Heart right ventricle (tissue), 16 donors: Measurements from ENCODE around the gene CAPN10. TPM values are rescaled to one million over a fixed set of nuclear protein-coding genes. Genes with fewer than 3 reads are reported as not detected.

Experiments
- ATAC-seq, 8 donors: fragments of 200-7000 bp; cut with Tn5 transposase; one replicate each; pipeline ENCODE4 v1.9.1; 2020; ENCODE audit warnings: mild to moderate bottlenecking in 8 of 8, moderate library complexity in 8 of 8, moderate number of reproducible peaks in 1 of 8
- DNase-seq, 2 donors: peaks; one replicate each; pipeline ENCODE4 v3.0.0-alpha.2; 2020
- H3K27ac ChIP-seq, 10 donors: fragments of 200-600 bp; sonication (generic) in 2 of 10; one replicate each; pipeline versions ENCODE4 v1.5.0 to v1.8.0; 2020 to 2022; ENCODE audit warnings: mild to moderate bottlenecking in 3 of 10
- H3K27me3 ChIP-seq, 7 donors: fragments of 200-600 bp; one replicate each; pipeline ENCODE4 v1.8.0; 2021 to 2022; ENCODE audit warnings: mild to moderate bottlenecking in 2 of 7
- H3K36me3 ChIP-seq, 9 donors: fragments of 200-600 bp; sonication (generic) in 1 of 9; one replicate each; pipeline versions ENCODE4 v1.5.0 to v1.8.0; 2020 to 2022; ENCODE audit warnings: mild to moderate bottlenecking in 2 of 9
- H3K4me1 ChIP-seq, 9 donors: fragments of 200-600 bp; sonication (generic) in 1 of 9; one replicate each; pipeline versions ENCODE4 v1.5.0 to v1.8.0; 2020 to 2022; ENCODE audit warnings: mild to moderate bottlenecking in 4 of 9
- H3K4me3 ChIP-seq, 10 donors: fragments of 200-600 bp; sonication (generic) in 2 of 10; one replicate each; pipeline versions ENCODE4 v1.5.0 to v1.8.0; 2020 to 2022; ENCODE audit warnings: mild to moderate bottlenecking in 7 of 10, moderate library complexity in 2 of 10
- H3K9me3 ChIP-seq, 11 donors: fragments of 200-600 bp in 10 of 11; sonication (generic) in 2 of 11; one replicate each; pipeline versions ENCODE4 v1.5.0 to v1.8.0; 2013 to 2022; ENCODE audit warnings: mild to moderate bottlenecking in 2 of 11, control low read depth in 1 of 11, moderate library complexity in 1 of 11
- WGBS, 2 donors: extraction: QIAGEN DNeasy Blood & Tissue Kit; methylation state at CpG; one replicate each; pipeline ENCODE4 v1.1.7; 2013; ENCODE audit warnings: inconsistent platforms in 1 of 2; 5-methylcytosine and 5-hydroxymethylcytosine counted together
- intact Hi-C, 10 donors: fragments of 100-400 bp; cut with DNase I; formaldehyde crosslinking; loops; one replicate each; pipeline versions ENCODE4 v1.11.1 to v1.14.2; 2022
- polyA plus RNA-seq, 2 donors: library from polyadenylated mRNA; stranded (reverse); fragments of 200-250 nt; gene quantifications; one replicate each; pipeline ENCODE4 v1.2.3, GENCODE V29; 2013
- total RNA-seq, 10 donors: library from RNA; stranded (reverse); fragmentation: NEBNext Ultra II Directional in 3 of 10; extraction: Animal tissue kit (Norgen Biotek cat#: 25700) in 3 of 10; gene quantifications; one replicate each; pipeline versions ENCODE4 v1.2.1 to v1.2.4, GENCODE V29; 2021 to 2023
- TF ChIP-seq, protein P1 (sequence below), 9 donors: fragments of 200-600 bp; sonication (generic) in 2 of 9; IDR thresholded peaks; one replicate each; pipeline versions ENCODE4 v1.5.0 to v1.8.0; 2021 to 2022; ENCODE audit warnings: antibody characterized with exemption in 9 of 9, mild to moderate bottlenecking in 5 of 9, moderate library complexity in 1 of 9
- donor health status: Arrhythmogenic right ventricular cardiomyopathy.
- donor health status: ischemic (EF 13 %, LVEDD 7.1; RV severe dilation, severe dysfunction).
- donor health status: healthy with polysubstance abuse.
- donor health status: DM: no; HTN: yes; CAD: no.
- donor health status: DM: no; HTN: no; CAD: no.
- donor health status: ischemic (EF 25% LVEDD 6.9; RV normal size, moderate dysfunction).
- donor health status: ischemic (EF 25% LVEDD 5.7; RV mildly dilated, moderate dysfunction).
- donor health status: healthy.
- donor health status: DM: yes; HTN: yes; CAD: no.
- donor health status: Ischemic cardiomyopathy.
- donor health status: ischemic (EF 35%, LVEDD 5.7; RV mildly dilated, moderate dysfunction).
- donor health status: nonischemic (EF 11% LVEDD 7.7; RV severe dilation, severe dysfunction).
- donor health status: DM: yes; HTN: yes; CAD: no.
- donor health status: PGD.
- donor health status: ischemic (EF 29% LVEDD 5.4; RV normal size, mild dysfunction).
- donor health status: nonischemic (EF 23%, LVEDD 6.1; RV moderate dilation, normal function).

CAPN10 gene
- total and polyA plus RNA-seq, 12 donors, result 16.8 to 89.5 (median 21.0) TPM

DNA sequence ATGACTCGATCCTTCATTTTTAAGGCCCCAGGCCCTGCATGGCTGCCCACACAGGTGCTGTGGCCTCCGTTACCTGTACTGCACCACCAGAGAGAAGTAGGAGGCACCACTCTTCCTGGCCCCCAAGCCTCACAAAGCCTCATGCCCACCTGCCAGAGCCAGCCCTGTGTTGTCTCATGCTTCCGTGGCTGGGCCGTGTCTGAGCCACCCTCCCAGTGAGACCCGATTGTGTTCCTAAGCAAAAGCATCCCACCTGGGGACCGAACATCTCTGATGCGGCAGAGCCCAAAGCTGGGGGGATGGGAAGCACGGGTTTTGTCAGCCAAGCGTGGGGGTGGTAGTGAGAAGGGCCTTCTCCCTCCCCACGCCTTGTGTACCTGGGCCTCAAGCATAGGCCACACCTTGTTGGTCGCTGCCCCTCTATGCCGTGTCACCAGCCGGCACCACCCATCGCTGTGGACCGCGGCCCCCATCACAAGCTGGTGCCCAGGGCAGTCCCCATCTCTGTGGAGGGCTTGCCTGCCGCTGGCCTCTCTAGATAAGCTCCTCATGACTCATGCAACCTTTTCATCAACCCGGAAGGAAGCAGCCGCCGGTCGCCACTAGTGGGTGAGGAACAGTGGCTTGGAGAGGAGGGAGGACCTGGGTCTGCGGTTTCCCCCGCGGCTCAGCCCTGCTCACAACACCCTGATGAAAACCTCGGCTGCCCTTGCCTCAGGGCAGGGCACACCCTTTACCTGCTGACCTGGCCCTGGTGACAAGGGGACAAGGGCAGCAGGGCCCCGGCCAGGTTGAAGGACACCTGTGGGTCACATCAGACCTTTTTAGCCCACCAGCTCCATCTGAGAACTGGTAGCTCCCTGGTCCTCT, 21.0 kb upstream of the CAPN10 start:
- TF ChIP-seq, protein P1, sequence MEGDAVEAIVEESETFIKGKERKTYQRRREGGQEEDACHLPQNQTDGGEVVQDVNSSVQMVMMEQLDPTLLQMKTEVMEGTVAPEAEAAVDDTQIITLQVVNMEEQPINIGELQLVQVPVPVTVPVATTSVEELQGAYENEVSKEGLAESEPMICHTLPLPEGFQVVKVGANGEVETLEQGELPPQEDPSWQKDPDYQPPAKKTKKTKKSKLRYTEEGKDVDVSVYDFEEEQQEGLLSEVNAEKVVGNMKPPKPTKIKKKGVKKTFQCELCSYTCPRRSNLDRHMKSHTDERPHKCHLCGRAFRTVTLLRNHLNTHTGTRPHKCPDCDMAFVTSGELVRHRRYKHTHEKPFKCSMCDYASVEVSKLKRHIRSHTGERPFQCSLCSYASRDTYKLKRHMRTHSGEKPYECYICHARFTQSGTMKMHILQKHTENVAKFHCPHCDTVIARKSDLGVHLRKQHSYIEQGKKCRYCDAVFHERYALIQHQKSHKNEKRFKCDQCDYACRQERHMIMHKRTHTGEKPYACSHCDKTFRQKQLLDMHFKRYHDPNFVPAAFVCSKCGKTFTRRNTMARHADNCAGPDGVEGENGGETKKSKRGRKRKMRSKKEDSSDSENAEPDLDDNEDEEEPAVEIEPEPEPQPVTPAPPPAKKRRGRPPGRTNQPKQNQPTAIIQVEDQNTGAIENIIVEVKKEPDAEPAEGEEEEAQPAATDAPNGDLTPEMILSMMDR (IDR thresholded peaks at IDR 0.05), result no peak
- Histone ChIP-seq H3K27ac (peak overlapping the region; percentile 53 to 100 (median 96)), H3K36me3 (peaks cover 0 to 21% (median 0%) of the 10 kb centered on the region in 9 donors), H3K27me3 (no peaks in the 10 kb centered on the region), H3K4me1 (peaks cover 19 to 85% (median 61%) of the 10 kb centered on the region in 9 donors), H3K4me3 (peak overlapping the region in 9 of 10 donors; percentile 32 to 98 (median 84)), H3K9me3 (no peaks in the 10 kb centered on the region)
- intact Hi-C loops, result loop anchor here in 2 of 10 donors (2.0 kb wide), 1 partner anchor 21 kb away; the partner anchor contains the start of gene CAPN10 (in 2 of the 2)
- ATAC-seq, result peak; percentile 3 to 55 (median 40)
- WGBS, 2 donors, result 43 to 45% methylated on average over 26 of the region's 26 CpGs
- peak; percentile 70 to 80 for DNase-seq

DNA sequence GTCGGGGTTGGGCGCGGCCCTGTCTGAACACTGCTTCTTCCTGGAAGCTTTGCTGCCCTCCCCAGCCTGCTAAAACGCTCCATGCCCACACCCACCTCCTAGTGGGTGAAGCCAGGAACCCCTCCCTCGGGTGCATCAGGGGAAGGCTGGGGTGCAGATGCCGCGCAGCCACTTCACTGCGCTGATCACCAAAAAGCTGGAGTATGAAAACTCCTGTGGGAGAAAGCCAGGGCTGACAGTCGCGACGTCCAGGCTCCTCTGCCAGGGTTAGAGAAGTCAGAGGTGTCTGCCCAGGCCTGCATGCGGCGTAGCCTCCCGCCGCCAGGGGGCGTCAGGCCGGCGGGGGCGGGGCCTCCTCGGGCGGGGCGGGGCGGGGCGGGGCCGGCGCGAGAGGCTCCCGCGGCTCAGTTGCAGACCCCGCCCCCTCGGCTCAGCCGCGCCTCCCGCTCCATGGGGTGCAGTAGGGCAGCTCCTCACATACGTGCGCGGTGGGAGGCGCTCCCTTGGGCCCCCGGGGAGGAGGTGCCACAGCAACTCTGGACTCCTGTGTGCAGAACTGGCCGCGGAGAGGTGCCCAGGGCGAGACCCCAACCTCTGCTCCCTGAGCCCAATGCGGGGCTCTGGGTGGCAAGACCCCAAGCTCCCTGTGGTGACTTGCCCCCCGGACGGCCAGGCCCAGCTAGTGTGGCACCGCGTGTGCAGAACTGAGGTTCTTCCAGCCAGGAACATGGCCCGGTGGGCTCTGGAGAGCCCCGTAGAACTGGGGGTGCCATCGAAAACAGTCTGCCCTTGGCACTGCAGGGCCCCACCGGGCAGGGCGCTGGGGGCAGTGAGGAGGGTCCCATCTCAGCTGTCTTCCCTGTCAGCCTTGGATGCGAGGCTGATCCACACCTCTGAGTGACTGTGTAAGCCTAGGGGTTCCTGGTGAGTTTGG, 20.1 kb upstream of the CAPN10 start:
- TF ChIP-seq, protein P1 (IDR thresholded peaks at IDR 0.05), result peak; percentile 85 to 98 (median 94)
- intact Hi-C loops, result loop anchor here in 2 of 10 donors (2.0 kb wide), 1 partner anchor 20 kb away; the partner anchor contains the start of gene CAPN10 (in 2 of the 2)
- Histone ChIP-seq H3K4me1 (peaks cover 19 to 88% (median 63%) of the 10 kb centered on the region in 9 donors), H3K36me3 (peaks cover 0 to 22% (median 0%) of the 10 kb centered on the region in 9 donors), H3K4me3 (peak overlapping the region; percentile 15 to 98 (median 84)), H3K27me3 (no peaks in the 10 kb centered on the region), H3K27ac (peak overlapping the region; percentile 53 to 100 (median 96)), H3K9me3 (no peaks in the 10 kb centered on the region)
- DNase-seq (peak; percentile 92 to 95), ATAC-seq (peak; percentile 83 to 92 (median 88))
- WGBS, 2 donors, result 9 to 10% methylated on average over 51 to 53 of the region's 53 CpGs

DNA sequence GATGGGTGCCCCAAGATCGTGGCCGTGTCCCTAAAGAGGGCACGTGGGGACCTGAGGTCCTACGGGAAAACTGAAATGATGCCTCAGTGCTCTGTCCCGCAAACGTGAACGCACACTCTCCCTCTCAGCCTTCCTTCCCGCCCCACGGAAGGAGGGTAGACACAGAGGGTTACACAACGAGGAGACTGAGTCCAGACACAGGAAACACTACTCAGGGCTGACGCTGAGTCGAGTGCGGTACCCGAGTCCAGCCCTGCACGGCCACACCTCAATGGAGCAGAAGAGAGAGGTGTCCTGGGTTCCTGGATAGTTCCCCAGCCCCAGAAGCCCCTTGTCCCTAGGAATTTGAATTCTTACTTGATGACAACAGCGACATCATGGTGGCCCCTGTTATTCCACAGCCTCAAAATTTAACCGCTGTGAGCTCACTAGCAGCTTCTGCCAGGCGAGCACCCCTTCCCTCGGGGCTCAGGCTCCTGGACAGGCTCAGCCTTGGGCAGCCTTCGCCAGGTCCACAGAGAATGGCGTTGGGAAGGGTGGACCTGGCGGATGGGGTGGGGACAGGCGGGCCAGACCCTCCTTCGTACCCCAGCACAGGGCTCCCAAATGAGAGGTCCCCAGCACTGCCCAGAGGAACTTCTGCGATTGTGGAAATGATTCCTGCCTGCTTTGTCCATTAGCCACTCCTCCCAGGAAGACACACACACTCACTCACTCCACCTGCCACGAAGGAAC, 19.2 kb upstream of the CAPN10 start:
- Histone ChIP-seq H3K4me3 (peak overlapping the region; percentile 65 to 98 (median 84)), H3K27ac (peak overlapping the region; percentile 85 to 100 (median 96)), H3K4me1 (peaks cover 16 to 80% (median 55%) of the 10 kb centered on the region in 9 donors), H3K36me3 (peaks cover 0 to 25% (median 0%) of the 10 kb centered on the region in 9 donors), H3K27me3 (no peaks in the 10 kb centered on the region), H3K9me3 (no peaks in the 10 kb centered on the region)
- ATAC-seq, result peak in 2 of 8 donors; percentile 1 to 3
- DNase-seq, result peak; percentile 8 to 18
- 36 to 37% methylated on average over 26 of the region's 26 CpGs for WGBS, 2 donors
- TF ChIP-seq, protein P1 (IDR thresholded peaks at IDR 0.05), result no peak
- intact Hi-C loops, result loop anchor here in 2 of 10 donors (2.0 kb wide), 1 partner anchor 19 kb away; the partner anchor contains the start of gene CAPN10 (in 2 of the 2)
